Kidney glomerular epithelial cell (primary cell): Measurements from ENCODE around the gene PCDHB3.
"Not testable (repeated sequence)": the region's sequence is repeated elsewhere in the genome, so short reads cannot be mapped to it uniquely, and the experiment has no call there.

ENCODE experiments used
- DNase-seq: peaks from one replicate; lab custom pipeline; 2025; lab: John Stamatoyannopoulos, UW

Gene PCDHB3

DNA sequence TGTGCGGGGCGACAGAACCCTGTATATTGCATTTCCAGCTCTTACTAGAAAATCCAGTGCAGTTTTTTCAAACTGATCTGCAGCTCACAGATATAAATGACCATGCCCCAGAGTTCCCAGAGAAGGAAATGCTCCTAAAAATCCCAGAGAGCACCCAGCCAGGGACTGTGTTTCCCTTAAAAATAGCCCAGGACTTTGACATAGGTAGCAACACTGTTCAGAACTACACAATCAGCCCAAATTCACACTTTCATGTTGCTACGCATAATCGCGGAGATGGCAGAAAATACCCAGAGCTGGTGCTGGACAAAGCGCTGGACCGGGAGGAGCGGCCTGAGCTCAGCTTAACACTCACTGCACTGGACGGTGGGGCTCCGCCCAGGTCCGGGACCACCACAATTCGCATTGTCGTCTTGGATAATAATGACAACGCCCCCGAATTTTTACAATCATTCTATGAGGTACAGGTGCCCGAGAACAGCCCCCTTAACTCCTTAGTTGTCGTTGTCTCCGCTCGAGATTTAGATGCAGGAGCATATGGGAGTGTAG lies 35.5 kb downstream of the PCDHB3 start:
- DNase-seq: no peak

- not testable (repeated sequence) for DNase-seq
Measured at GRCh38 chr5:141137346-141137745, 37.1 kb downstream of the PCDHB3 start.

GRCh38 chr5:141149812-141150211 lies 49.5 kb downstream of the PCDHB3 start, which contains the start of gene PCDHB6:
Gene PCDHB6 (plus strand): TSS chr5:141150057. CDS start chr5:141150258, 201 bp downstream.
- DNase-seq: peak; percentile 36

GRCh38 chr5:141150224-141150992 lies 50.1 kb downstream of the PCDHB3 start:
- no peak for DNase-seq

DNA sequence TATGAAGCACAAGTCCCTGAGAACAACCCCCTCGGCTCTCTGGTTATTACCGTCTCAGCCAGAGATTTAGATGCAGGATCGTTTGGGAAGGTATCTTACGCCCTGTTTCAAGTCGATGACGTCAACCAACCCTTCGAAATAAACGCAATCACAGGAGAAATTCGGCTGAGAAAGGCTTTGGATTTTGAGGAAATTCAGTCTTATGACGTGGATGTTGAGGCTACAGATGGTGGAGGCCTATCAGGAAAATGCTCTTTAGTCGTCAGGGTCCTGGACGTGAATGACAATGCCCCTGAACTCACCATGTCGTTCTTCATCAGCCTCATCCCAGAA lies 50.7 kb downstream of the PCDHB3 start:
- DNase-seq: no peak

GRCh38 chr5:141151632-141152031 lies 51.4 kb downstream of the PCDHB3 start:
- not testable (repeated sequence) for DNase-seq

GRCh38 chr5:141152096-141152495 lies 51.8 kb downstream of the PCDHB3 start:
- not testable (repeated sequence) for DNase-seq
